Activated T-cell treated with anti-CD3 and anti-CD28 coated beads, Interleukin-2, amount 50 U/mL, for 1 hour (primary cell): ENCODE measurements around the gene HMGN3.

Source experiments
- DNase-seq: peaks from one replicate; pipeline ENCODE4 v3.0.0-alpha.2; 2020

The HMGN3 gene

GRCh38 chr6:79231666-79232065 lies 2.8 kb downstream of the HMGN3 start:
- DNase-seq, result no peak

DNA sequence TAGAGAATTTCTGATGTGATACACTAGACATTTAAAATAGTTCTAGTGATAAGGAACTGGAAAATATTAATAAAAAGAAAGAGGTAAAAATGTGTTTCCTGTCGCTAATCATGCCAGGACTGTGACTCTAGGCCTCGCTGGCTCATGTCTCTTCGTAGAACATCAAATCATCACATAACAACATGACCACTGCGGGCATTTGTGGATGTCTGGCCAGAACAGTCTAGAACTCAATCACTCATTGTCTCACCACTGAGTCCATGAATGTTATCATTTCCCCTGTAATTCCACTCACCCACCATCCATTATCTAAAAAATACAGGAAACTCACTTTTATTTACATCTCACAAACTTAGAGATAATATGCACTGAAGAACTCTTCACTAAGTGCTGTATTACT lies 3.4 kb downstream of the HMGN3 start:
- no peak for DNase-seq

DNA sequence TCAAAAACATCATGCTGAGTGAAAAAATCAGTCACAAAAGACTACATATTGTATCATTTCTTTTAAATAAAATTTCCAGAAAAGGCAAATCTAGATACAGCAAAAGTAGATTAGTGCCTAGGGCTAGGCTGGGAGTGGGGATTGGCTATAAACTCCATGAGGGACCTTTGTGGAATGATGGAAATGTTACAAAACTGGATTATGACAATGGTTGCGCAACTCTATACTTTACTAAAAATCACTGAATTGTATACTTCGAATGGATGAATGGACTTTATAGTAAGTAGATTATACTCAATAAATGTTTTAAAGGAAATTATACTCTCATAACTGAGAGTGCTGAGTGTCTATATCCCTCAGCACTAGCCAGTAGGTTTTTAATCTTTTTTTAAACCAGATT lies 4.3 kb downstream of the HMGN3 start:
- no peak for DNase-seq

DNA sequence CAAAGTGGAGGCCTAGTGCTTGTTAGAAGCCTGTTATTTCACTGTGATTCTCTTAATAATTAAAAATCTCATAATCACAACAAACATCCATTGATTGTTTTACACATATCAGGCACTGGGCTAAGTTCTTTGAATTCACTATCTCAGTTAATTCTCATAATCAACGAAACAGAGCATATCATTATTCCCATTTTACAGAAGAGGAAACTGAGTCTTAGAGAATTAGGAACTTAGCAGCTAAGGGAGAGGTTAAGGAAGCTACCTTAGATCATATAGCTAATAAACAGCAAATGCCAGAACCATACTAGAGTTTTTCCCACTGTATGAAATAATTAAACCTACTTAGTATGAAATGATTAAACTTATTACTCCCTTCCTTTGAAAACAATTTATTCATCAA lies 7.0 kb downstream of the HMGN3 start:
- DNase-seq, result no peak

- DNase-seq, result no peak
Measured at GRCh38 chr6:79226660-79227059, 7.8 kb downstream of the HMGN3 start.

DNA sequence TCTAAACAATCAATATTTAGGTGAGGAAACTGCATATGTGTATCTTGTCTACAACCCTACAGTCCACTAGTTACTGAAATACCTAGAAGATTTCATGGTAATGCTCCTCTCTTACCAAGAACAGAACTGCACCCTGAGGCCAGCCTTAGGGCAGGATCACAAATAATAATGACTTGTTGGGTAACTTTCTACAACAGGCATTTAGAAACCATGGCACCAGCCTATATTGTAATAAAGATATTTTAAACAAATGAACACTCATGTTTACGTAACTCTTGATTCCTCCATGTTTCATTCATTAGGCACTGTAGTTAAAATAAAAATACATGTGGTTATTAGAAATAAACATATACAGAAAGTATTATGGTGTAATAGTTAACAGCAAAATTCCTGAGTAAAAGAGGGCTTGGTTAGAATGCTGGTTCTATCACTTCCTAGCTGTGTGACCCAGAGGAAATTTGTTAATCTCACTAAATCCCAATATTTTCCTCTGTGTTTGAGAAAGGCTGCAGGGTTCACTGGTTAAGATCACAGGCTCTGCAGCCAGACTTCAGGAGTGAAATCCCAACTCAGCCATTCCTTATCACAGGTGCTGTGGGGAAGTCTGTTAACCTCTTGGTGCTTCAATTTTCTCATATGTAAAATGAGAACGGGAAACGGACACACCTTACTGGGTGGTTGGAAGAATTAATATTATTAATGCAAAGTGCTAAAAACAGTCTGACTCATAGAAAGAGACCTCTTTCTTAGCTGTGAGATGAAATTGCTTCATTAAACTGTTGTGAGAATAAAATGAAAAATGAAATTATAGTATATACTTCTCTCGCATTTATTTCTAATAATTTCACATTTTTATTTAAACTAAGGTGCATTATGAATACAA lies 8.5 kb downstream of the HMGN3 start:
- DNase-seq, result no peak

- DNase-seq, result no peak
Measured at GRCh38 chr6:79223611-79224404, 10.7 kb downstream of the HMGN3 start.

- DNase-seq, result no peak
Measured at GRCh38 chr6:79215213-79215824, 19.2 kb downstream of the HMGN3 start.

DNA sequence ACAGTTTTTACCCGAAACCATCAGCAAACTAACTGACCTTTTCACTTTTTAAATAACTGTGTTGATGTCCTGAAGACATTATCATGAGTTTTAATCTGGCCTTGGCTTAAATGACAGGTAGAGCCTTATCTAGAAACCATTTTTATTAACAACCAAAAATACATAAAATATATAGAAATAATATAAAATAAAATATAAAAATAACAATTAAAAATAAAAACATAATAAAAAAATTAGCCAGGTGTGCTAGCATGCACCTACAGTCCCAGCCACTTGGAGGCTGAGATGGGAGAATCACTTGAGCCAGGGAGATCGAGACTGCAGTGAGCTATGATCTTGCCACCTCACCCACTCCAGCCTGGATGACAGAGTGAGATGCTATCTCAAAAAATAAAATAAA lies 21.6 kb downstream of the HMGN3 start:
- DNase-seq, result no peak

DNA sequence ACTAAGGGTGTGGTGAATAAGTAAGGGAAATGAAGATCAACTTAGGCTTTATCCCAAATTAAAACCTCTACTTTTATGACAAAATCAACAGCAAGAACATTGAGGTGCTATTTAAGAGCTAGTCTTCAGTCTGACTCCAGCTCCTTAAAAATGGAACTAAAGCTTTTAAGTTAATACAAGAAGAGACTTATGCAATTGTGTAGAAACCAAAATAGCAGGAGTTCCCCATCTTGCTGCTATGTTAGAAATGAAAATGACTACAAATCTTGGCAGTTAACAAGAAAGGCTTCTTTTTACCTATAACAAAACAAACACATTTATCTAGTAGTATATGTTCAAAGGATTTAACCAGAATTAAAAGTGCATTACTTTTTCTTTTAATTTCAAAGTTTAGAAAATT lies 25.7 kb downstream of the HMGN3 start:
- DNase-seq, result no peak

DNA sequence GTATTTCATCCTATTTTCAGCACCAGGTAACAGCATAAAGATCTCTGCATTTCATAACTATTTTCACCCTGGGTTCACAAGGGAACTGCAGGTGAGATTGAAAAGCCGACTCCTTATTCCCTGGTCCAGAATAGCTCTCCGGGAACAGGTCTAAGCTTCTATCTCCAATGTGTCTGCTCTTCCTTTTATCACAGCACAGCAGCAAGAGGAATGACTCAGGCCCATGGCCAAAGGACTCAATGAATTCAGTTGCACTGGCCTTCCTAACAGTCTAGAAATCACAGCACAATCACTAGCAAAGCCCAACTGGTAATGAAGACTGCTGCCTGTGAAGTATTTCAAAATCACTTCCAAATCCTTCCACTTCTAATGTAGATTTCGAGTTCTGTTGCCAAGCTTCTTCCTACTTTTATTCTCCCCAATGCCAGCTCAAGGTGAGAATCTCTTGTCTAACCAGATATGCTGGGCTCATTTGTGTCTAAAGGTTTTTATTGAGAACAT lies 30.7 kb downstream of the HMGN3 start:
- no peak for DNase-seq

GRCh38 chr6:79202556-79202955 lies 31.9 kb downstream of the HMGN3 start:
- no peak for DNase-seq

DNA sequence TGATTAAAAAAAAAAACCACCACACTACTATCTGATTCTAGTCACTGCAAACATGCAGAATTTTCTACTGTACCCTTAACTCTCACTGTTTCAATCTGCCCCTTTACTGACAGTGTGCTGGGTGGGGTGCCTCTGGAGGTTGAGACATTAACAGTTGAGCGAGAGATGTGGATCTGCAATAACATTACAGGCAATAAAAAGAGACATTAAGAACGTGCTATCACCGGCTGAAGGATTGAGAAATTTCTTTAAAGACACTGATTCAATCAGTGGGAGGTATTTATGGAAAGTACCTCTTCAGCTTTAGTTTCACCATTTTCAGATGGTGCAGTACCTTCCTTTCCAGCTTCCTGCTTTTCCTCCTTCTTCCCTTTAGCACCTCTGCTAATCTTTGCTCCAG lies 32.5 kb downstream of the HMGN3 start:
- no peak for DNase-seq

DNA sequence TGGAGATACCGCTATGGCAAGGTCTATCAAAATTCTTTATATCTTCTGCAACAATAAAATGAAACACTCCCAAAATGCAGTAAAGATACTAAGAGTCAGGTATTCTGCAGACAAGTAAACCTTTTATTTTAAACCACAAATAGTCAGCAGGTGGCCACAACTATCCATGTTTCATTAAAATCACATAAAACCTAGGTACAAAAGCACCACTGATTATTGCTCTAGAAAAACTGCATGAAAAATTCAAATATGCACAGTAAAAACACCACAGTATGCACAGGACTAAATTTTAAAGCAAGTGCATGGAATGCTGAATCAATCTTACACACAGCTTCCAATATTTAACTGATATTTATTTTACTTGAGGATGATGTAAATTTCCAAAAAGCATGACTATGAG lies 33.3 kb downstream of the HMGN3 start:
- no peak for DNase-seq

DNA sequence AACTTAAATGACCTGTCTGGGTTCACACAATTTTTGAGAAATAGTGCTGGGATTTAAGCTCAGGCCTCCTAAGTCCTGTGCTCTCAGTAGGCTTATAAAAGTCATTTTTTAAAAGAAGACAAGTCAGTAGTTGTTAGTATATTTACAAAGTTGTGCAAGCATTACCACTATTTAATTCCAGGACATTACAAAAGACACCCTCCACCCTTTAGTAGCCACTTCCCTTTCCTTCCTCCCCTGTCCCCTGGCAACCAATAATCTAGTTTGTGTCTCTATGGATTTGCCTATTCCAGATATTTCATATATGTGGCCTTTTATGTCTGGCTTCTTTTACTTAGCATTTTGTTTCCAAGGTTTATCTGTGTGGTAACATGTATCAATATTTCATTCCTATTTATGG lies 37.6 kb downstream of the HMGN3 start:
- DNase-seq, result no peak

DNA sequence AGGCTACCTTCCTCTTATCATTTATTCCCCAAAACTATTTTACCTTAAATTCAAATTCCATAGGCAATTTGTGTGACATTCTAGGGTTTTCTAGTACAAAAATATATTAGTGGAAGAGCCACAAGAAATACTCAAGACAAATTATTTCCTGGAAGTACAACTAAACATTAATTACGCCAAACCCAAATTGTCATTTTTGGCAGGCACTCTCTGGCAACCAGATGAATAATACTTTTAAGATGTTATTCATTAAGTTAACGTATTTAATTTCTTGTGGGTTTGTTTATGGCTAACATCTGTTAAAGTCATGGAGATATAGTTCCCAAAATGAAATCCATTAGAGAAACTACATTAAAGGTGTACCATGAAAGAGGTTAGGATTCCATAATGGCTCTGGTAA lies 40.5 kb downstream of the HMGN3 start:
- DNase-seq, result no peak

DNA sequence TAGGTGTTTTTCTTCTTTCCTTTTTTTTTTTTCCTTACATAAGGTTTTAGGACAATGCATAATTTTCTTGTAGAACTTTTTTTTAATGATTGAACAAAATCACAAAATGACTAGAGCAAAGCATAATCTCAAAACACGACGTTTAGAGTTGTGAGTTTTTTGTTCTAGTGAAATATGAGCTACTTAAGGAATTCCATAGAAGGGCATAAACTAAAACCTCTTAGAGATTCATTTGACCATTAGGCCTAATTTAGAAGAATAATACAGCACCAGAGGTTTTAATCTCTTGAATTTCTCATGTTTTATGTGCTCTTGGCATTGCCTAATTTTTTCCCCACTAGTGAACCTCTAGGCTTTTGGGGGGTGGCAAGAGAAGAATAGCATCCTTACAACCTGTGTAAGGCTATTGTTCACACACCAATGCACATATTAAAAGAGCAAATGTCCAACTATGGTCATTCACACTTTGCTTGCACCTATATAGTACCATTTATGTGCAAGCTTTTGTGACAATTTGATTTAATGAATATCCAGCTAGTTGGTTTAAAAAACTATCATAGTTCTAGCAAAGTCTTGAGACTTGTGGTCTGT lies 44.6 kb downstream of the HMGN3 start:
- no peak for DNase-seq

- DNase-seq, result no peak
Measured at GRCh38 chr6:79188885-79189480, 45.5 kb downstream of the HMGN3 start.

DNA sequence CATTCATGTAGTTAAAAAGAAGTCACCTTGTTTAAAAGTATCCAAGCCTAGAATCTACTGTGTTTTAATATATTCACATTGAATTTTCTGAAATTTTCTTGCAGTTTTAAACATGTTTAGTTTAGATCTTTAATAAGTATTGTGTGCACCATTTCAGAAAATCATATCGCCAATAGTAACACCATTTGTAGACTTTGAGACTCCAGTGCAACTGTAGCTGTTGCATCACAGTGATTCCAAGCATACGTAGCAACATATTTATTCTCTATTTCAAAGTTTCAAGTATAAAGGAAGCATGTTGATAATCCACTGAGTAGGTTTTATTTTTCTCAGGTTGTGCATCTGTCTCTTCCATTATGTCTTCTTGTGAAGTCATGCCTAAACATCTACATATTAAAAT lies 46.4 kb downstream of the HMGN3 start:
- DNase-seq, result no peak

DNA sequence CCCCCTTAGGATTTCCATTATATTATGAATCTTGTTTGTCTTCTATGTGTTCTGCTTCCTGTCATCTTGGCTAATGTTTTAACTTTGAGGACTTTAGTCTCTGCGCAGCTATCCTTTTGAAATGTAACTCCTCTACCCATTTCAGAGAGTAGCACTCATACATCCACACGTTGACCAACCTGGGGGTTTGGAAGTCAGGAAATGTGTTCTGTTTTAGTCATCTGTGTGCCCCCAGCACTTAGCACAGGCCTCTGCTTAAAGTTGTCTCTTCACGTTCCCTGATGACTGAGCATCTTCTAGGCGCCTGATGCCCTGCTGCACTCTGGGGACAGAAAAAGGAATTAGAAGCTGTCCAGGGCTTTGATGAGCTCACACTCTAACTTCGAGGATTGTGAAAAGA lies 47.9 kb downstream of the HMGN3 start:
- no peak for DNase-seq

GRCh38 chr6:79184641-79185040 lies 49.8 kb downstream of the HMGN3 start:
- no peak for DNase-seq

DNA sequence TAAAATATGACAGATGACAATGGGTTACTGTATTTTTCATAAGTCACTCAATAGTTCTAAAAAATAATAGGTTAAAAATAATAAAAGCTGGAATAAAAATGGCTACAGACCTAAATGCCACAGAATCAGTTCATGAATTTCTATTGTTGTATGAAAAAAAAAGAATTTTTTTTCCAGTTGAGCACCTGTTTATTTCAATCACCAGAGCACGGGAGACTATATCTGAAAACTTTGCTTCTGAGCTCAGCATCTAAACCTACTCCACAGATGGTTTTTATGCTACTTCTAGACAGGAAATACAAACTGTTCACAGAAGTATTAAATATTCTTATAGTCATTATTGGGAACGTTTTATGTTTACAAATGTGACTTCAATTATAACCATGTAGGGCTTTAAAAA lies 50.4 kb downstream of the HMGN3 start:
- no peak for DNase-seq

- no peak for DNase-seq
Measured at GRCh38 chr6:79180052-79180451, 54.4 kb downstream of the HMGN3 start.
